ENCODE results near the gene ZNF710. TPM values are rescaled to one million over a fixed set of nuclear protein-coding genes. Genes with fewer than 3 reads are reported as not detected.
A peak's percentile ranks its signal among the peaks of the same experiment; 100 is the strongest.

ZNF710 gene
- total RNA-seq, 1 experiment from 2014 or later: 27.3 TPM

- ChIA-PET POLR2A (ENCODE audit: low non-redundant PET) (no interaction called here), CTCF (no interaction called here)
- Histone ChIP-seq H3K4me1 (ENCODE audit: insufficient read depth, low read length, poor library complexity, severe bottlenecking) (peaks cover 44% of the 10 kb centered on the region), H3K36me3 (ENCODE audit: insufficient read depth, low read length, poor library complexity, severe bottlenecking) (no peaks in the 10 kb centered on the region), H3K27me3 (replicated peaks; ENCODE audit: insufficient read depth, low read depth, low read length, poor library complexity) (no peaks in the 10 kb centered on the region), H3K27ac (ENCODE audit: low read depth, low read length, poor library complexity, severe bottlenecking) (peak overlapping the region; percentile 74), H3K9me3 (ENCODE audit: low read depth, low read length, poor library complexity, severe bottlenecking) (no peaks in the 10 kb centered on the region), H3K4me3 (ENCODE audit: low read depth, low read length, poor library complexity, severe bottlenecking) (no peak overlapping the region)
- no peak for TF ChIP-seq EZH2 (IDR thresholded peaks at IDR 0.05; ENCODE audit: borderline replicate concordance, low read depth, low read length, poor library complexity, severe bottlenecking)
- no peak for TF ChIP-seq CTCF (conservative IDR thresholded peaks at IDR 0.05; ENCODE audit: low read depth, low read length)
- no TSS peak for BruUV-seq (replicated peaks)
- no peak for DNase-seq (ENCODE audit: low spot score)
- intact Hi-C loops (cut with micrococcal nuclease; ENCODE audit: unreplicated experiment): no loop called here
These were observed 32.3 kb downstream of the ZNF710 start for GRCh38 chr15:90033448-90033847.

GRCh38 chr15:90035095-90035839 is 34.1 kb downstream of the ZNF710 start:
- Histone ChIP-seq H3K36me3 (ENCODE audit: insufficient read depth, low read length, poor library complexity, severe bottlenecking) (no peaks in the 10 kb centered on the region), H3K9me3 (ENCODE audit: low read depth, low read length, poor library complexity, severe bottlenecking) (no peaks in the 10 kb centered on the region), H3K4me1 (ENCODE audit: insufficient read depth, low read length, poor library complexity, severe bottlenecking) (peaks cover 44% of the 10 kb centered on the region), H3K4me3 (ENCODE audit: low read depth, low read length, poor library complexity, severe bottlenecking) (no peak overlapping the region), H3K27me3 (replicated peaks; ENCODE audit: insufficient read depth, low read depth, low read length, poor library complexity) (no peaks in the 10 kb centered on the region), H3K27ac (ENCODE audit: low read depth, low read length, poor library complexity, severe bottlenecking) (peak overlapping the region; percentile 74)
- POLR2A ChIA-PET (ENCODE audit: low non-redundant PET): no interaction called here
- CTCF ChIA-PET: no interaction called here
- intact Hi-C loops (cut with micrococcal nuclease; ENCODE audit: unreplicated experiment): no loop called here
- no peak for DNase-seq (ENCODE audit: low spot score)
- BruUV-seq (replicated peaks): no TSS peak
- TF ChIP-seq EZH2 (IDR thresholded peaks at IDR 0.05; ENCODE audit: borderline replicate concordance, low read depth, low read length, poor library complexity, severe bottlenecking) (no peak), CTCF (conservative IDR thresholded peaks at IDR 0.05; ENCODE audit: low read depth, low read length) (no peak)

DNA sequence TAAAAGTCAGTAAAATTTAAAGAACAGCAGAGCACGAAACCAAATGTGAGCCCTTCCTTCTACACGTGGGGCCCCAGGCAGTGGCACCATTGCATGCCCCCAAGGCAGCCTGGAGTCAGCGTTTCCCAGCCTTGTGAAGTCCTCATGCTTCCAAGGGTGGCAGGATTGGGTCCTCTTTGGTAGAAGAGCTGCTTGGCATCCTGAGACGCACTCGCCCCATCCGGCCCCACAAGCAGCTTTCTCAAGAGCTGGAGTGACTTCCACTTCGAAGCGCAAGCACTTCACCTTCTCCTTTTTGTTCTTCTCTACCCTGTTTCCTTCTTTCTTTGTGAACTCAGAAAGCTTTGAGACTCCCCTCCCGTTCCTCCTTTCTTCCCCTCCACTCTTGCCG is 34.7 kb downstream of the ZNF710 start:
- no peaks in the 10 kb centered on the region for H3K36me3 ChIP-seq (ENCODE audit: insufficient read depth, low read length, poor library complexity, severe bottlenecking)
- ChIA-PET POLR2A (ENCODE audit: low non-redundant PET) (no interaction called here), CTCF (no interaction called here)
- no peaks in the 10 kb centered on the region for H3K27me3 ChIP-seq (replicated peaks; ENCODE audit: insufficient read depth, low read depth, low read length, poor library complexity)
- intact Hi-C loops (cut with micrococcal nuclease; ENCODE audit: unreplicated experiment): no loop called here
- DNase-seq (ENCODE audit: low spot score): no peak
- H3K4me3 ChIP-seq (ENCODE audit: low read depth, low read length, poor library complexity, severe bottlenecking): no peak overlapping the region
- H3K9me3 ChIP-seq (ENCODE audit: low read depth, low read length, poor library complexity, severe bottlenecking): no peaks in the 10 kb centered on the region
- peak overlapping the region; percentile 74 for H3K27ac ChIP-seq (ENCODE audit: low read depth, low read length, poor library complexity, severe bottlenecking)
- TF ChIP-seq EZH2 (IDR thresholded peaks at IDR 0.05; ENCODE audit: borderline replicate concordance, low read depth, low read length, poor library complexity, severe bottlenecking) (no peak), CTCF (conservative IDR thresholded peaks at IDR 0.05; ENCODE audit: low read depth, low read length) (no peak)
- BruUV-seq (replicated peaks): no TSS peak
- H3K4me1 ChIP-seq (ENCODE audit: insufficient read depth, low read length, poor library complexity, severe bottlenecking): peaks cover 44% of the 10 kb centered on the region

Measured in A673 (cell line).